ENCODE measurements around the gene CCDC177. TPM values are rescaled to one million over a fixed set of nuclear protein-coding genes. Genes with fewer than 3 reads are reported as not detected.

The CCDC177 gene
- total and polyA plus RNA-seq, 4 donors = 0.08 TPM; not detected in 3

GRCh38 chr14:69540654-69541335, 33.9 kb downstream of the CCDC177 start:
- peak; percentile 14 for TF ChIP-seq SP1 (IDR thresholded peaks at IDR 0.05)
- TF ChIP-seq, protein P1, sequence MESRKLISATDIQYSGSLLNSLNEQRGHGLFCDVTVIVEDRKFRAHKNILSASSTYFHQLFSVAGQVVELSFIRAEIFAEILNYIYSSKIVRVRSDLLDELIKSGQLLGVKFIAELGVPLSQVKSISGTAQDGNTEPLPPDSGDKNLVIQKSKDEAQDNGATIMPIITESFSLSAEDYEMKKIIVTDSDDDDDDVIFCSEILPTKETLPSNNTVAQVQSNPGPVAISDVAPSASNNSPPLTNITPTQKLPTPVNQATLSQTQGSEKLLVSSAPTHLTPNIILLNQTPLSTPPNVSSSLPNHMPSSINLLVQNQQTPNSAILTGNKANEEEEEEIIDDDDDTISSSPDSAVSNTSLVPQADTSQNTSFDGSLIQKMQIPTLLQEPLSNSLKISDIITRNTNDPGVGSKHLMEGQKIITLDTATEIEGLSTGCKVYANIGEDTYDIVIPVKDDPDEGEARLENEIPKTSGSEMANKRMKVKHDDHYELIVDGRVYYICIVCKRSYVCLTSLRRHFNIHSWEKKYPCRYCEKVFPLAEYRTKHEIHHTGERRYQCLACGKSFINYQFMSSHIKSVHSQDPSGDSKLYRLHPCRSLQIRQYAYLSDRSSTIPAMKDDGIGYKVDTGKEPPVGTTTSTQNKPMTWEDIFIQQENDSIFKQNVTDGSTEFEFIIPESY (IDR thresholded peaks at IDR 0.05) = no peak
- peak; percentile 43 to 48 for TF ChIP-seq HNF4A (conservative IDR thresholded peaks at IDR 0.05)
- TF ChIP-seq RXRA (IDR thresholded peaks at IDR 0.05) = peak in 1 of 2 donors; percentile 8
- H3K4me3 ChIP-seq (ENCODE audit: low read depth in 1 of 3, low read length in 3 of 3) = no peak overlapping the region
- peaks cover 0 to 11% (median 7%) of the 10 kb centered on the region in 4 donors for H3K4me1 ChIP-seq (ENCODE audit: control insufficient read depth in 4 of 4, insufficient read depth in 4 of 4, low read length in 3 of 4)
- no peaks in the 10 kb centered on the region for H3K36me3 ChIP-seq (ENCODE audit: control insufficient read depth in 4 of 4, insufficient read depth in 3 of 4, low read depth in 1 of 4, low read length in 3 of 4)
- 41% methylated on average over 5 of the region's 5 CpGs for WGBS
- no peaks in the 10 kb centered on the region for H3K27me3 ChIP-seq (ENCODE audit: control insufficient read depth in 4 of 4, insufficient read depth in 4 of 4, low read length in 3 of 4)
- no peak for DNase-seq (ENCODE audit: low spot score)
- peak overlapping the region in 1 of 2 donors; percentile 28 for H3K27ac ChIP-seq (ENCODE audit: low read depth in 1 of 2, low read length in 2 of 2)
- H3K9me3 ChIP-seq (ENCODE audit: control insufficient read depth in 4 of 4, low read length in 3 of 4) = no peaks in the 10 kb centered on the region
- H3K9ac ChIP-seq (ENCODE audit: low read depth in 1 of 2, low read length in 2 of 2) = no peak overlapping the region

- Histone ChIP-seq H3K4me1 (ENCODE audit: control insufficient read depth in 4 of 4, insufficient read depth in 4 of 4, low read length in 3 of 4) (peaks cover 0 to 11% (median 7%) of the 10 kb centered on the region in 4 donors), H3K36me3 (ENCODE audit: control insufficient read depth in 4 of 4, insufficient read depth in 3 of 4, low read depth in 1 of 4, low read length in 3 of 4) (no peaks in the 10 kb centered on the region), H3K27ac (ENCODE audit: low read depth in 1 of 2, low read length in 2 of 2) (peak overlapping the region in 1 of 2 donors; percentile 28), H3K4me3 (ENCODE audit: low read depth in 1 of 3, low read length in 3 of 3) (no peak overlapping the region), H3K9ac (ENCODE audit: low read depth in 1 of 2, low read length in 2 of 2) (no peak overlapping the region), H3K27me3 (ENCODE audit: control insufficient read depth in 4 of 4, insufficient read depth in 4 of 4, low read length in 3 of 4) (no peaks in the 10 kb centered on the region), H3K9me3 (ENCODE audit: control insufficient read depth in 4 of 4, low read length in 3 of 4) (no peaks in the 10 kb centered on the region)
- TF ChIP-seq, protein P1 (IDR thresholded peaks at IDR 0.05) = peak; percentile 32
- TF ChIP-seq RXRA (IDR thresholded peaks at IDR 0.05) (peak in 1 of 2 donors; percentile 50), NR2F2 (IDR thresholded peaks at IDR 0.05) (no peak), SP1 (IDR thresholded peaks at IDR 0.05) (peak; percentile 55), FOXA2 (IDR thresholded peaks at IDR 0.05) (peak; percentile 37), EGR1 (IDR thresholded peaks at IDR 0.05; ENCODE audit: low read depth in 2 of 2) (peak in 1 of 2 donors; percentile 12), HNF4G (IDR thresholded peaks at IDR 0.05) (no peak), HNF4A (conservative IDR thresholded peaks at IDR 0.05) (peak; percentile 47 to 63), JUND (IDR thresholded peaks at IDR 0.05) (peak; percentile 22 to 51), GABPA (IDR thresholded peaks at IDR 0.05 in 1 of 2, conservative IDR thresholded peaks at IDR 0.05 in 1 of 2) (no peak), CTCF (IDR thresholded peaks at IDR 0.05; ENCODE audit: low read depth, low read length, missing input control) (no peak), RAD21 (IDR thresholded peaks at IDR 0.05) (peak in 1 of 2 donors; percentile 17), REST (IDR thresholded peaks at IDR 0.05) (no peak), TAF1 (conservative IDR thresholded peaks at IDR 0.05) (no peak), FOXA1 (IDR thresholded peaks at IDR 0.05) (peak; percentile 25), YY1 (IDR thresholded peaks at IDR 0.05) (peak; percentile 71)
- TF ChIP-seq, protein P2, sequence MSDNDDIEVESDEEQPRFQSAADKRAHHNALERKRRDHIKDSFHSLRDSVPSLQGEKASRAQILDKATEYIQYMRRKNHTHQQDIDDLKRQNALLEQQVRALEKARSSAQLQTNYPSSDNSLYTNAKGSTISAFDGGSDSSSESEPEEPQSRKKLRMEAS (IDR thresholded peaks at IDR 0.05) = peak; percentile 50
- TF ChIP-seq, protein P3, sequence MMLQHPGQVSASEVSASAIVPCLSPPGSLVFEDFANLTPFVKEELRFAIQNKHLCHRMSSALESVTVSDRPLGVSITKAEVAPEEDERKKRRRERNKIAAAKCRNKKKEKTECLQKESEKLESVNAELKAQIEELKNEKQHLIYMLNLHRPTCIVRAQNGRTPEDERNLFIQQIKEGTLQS (IDR thresholded peaks at IDR 0.05) = no peak
- WGBS = 51% methylated on average over 6 of the region's 6 CpGs
- DNase-seq (ENCODE audit: low spot score) = no peak
Observed at GRCh38 chr14:69539631-69540410, 34.9 kb downstream of the CCDC177 start.
